GM18502 (cell line): ENCODE data around the gene UBASH3A.
"Not testable (repeated sequence)": the region's sequence is repeated elsewhere in the genome, so short reads cannot be mapped to it uniquely, and the experiment has no call there.

Source experiments
- ATAC-seq: cut with Tn5 transposase; IDR thresholded peaks from one replicate; pipeline ENCODE4 v1.9.1; 2021; ENCODE audit warnings: mild to moderate bottlenecking; ENCODE audit not compliant: unreplicated experiment, poor library complexity

Gene UBASH3A

GRCh38 chr21:42461881-42462877 is 58.5 kb downstream of the UBASH3A start:
- no peak for ATAC-seq

- ATAC-seq = no peak
Observed at GRCh38 chr21:42463861-42464515, 60.3 kb downstream of the UBASH3A start.

GRCh38 chr21:42465008-42465802 is 61.5 kb downstream of the UBASH3A start:
- ATAC-seq = peak; percentile 43

- no peak for ATAC-seq
Observed at GRCh38 chr21:42465803-42466127, 62.1 kb downstream of the UBASH3A start.

GRCh38 chr21:42466700-42467099 is 63.0 kb downstream of the UBASH3A start:
- no peak for ATAC-seq

- no peak for ATAC-seq
Observed at GRCh38 chr21:42467140-42467983, 63.7 kb downstream of the UBASH3A start.

GRCh38 chr21:42468491-42469131 is 64.9 kb downstream of the UBASH3A start:
- no peak for ATAC-seq

GRCh38 chr21:42469272-42469671 is 65.6 kb downstream of the UBASH3A start:
- ATAC-seq = peak; percentile 49

GRCh38 chr21:42469726-42470125 is 66.0 kb downstream of the UBASH3A start:
- not testable (repeated sequence) for ATAC-seq

GRCh38 chr21:42471206-42471605 is 67.5 kb downstream of the UBASH3A start:
- no peak for ATAC-seq

GRCh38 chr21:42471716-42472330 is 68.1 kb downstream of the UBASH3A start:
- ATAC-seq = no peak

GRCh38 chr21:42472521-42472920 is 68.8 kb downstream of the UBASH3A start:
- no peak for ATAC-seq

- ATAC-seq = no peak
Observed at GRCh38 chr21:42473498-42474042, 69.9 kb downstream of the UBASH3A start.

- peak; percentile 69 for ATAC-seq
Observed at GRCh38 chr21:42474043-42474831, 70.5 kb downstream of the UBASH3A start.

- no peak for ATAC-seq
Observed at GRCh38 chr21:42475036-42475435, 71.3 kb downstream of the UBASH3A start.

- no peak for ATAC-seq
Observed at GRCh38 chr21:42475526-42476387, 72.1 kb downstream of the UBASH3A start.
